Parathyroid adenoma (tissue), 2 donors: ENCODE data around the gene BBS9.

Experiments
- H2AFZ ChIP-seq: fragments of 300-600 bp; sonication (generic); one replicate; pipeline ENCODE4 v1.7.0; 2017; ENCODE audit warnings: antibody characterized with exemption, mild to moderate bottlenecking
- H3K27ac ChIP-seq: fragments of 300-600 bp; sonication (generic); one replicate; pipeline ENCODE4 v1.7.0; 2017
- H3K27me3 ChIP-seq: fragments of 300-600 bp; sonication (generic); one replicate; pipeline ENCODE4 v1.7.0; 2017; ENCODE audit warnings: low read length; ENCODE audit not compliant: control insufficient read depth, insufficient read depth
- H3K36me3 ChIP-seq: fragments of 300-600 bp; sonication (generic); one replicate; pipeline ENCODE4 v1.7.0; 2017; ENCODE audit warnings: low read length; ENCODE audit not compliant: control insufficient read depth, insufficient read depth
- H3K4me1 ChIP-seq: fragments of 300-600 bp; sonication (generic); one replicate; pipeline ENCODE4 v1.7.0; 2017; ENCODE audit warnings: control low read depth
- H3K4me2 ChIP-seq: fragments of 300-600 bp; sonication (generic); one replicate; pipeline ENCODE4 v1.7.0; 2017; ENCODE audit warnings: low read length
- H3K4me3 ChIP-seq: fragments of 300-600 bp; sonication (generic); one replicate; pipeline ENCODE4 v1.7.0; 2017; ENCODE audit warnings: low read depth, low read length
- H3K79me2 ChIP-seq: fragments of 300-600 bp; sonication (generic); one replicate; pipeline ENCODE4 v1.7.0; 2017; ENCODE audit warnings: control low read depth
- H3K9ac ChIP-seq: fragments of 300-600 bp; sonication (generic); one replicate; pipeline ENCODE4 v1.7.0; 2017; ENCODE audit warnings: mild to moderate bottlenecking
- H3K9me3 ChIP-seq: fragments of 300-600 bp; sonication (generic); one replicate; pipeline ENCODE4 v1.7.0; 2017; ENCODE audit warnings: low read length; ENCODE audit not compliant: control insufficient read depth
- TF ChIP-seq, protein P1 (sequence below): fragments of 300-600 bp; sonication (generic); IDR thresholded peaks from one replicate; pipeline ENCODE4 v1.7.0; 2017; ENCODE audit warnings: antibody characterized with exemption, mild to moderate bottlenecking
- donor health status: primary hyperparathyroidism.

The BBS9 gene

GRCh38 chr7:33529070-33529469 lies 399.7 kb downstream of the BBS9 start:
- Histone ChIP-seq H3K36me3 (no peaks in the 10 kb centered on the region), H3K4me2 (no peak overlapping the region), H3K9ac (no peak overlapping the region), H3K79me2 (no peaks in the 10 kb centered on the region), H3K9me3 (no peaks in the 10 kb centered on the region), H3K4me1 (no peaks in the 10 kb centered on the region), H2AFZ (no peak overlapping the region), H3K27me3 (no peaks in the 10 kb centered on the region), H3K4me3 (no peak overlapping the region), H3K27ac (no peak overlapping the region)
- TF ChIP-seq, protein P1, sequence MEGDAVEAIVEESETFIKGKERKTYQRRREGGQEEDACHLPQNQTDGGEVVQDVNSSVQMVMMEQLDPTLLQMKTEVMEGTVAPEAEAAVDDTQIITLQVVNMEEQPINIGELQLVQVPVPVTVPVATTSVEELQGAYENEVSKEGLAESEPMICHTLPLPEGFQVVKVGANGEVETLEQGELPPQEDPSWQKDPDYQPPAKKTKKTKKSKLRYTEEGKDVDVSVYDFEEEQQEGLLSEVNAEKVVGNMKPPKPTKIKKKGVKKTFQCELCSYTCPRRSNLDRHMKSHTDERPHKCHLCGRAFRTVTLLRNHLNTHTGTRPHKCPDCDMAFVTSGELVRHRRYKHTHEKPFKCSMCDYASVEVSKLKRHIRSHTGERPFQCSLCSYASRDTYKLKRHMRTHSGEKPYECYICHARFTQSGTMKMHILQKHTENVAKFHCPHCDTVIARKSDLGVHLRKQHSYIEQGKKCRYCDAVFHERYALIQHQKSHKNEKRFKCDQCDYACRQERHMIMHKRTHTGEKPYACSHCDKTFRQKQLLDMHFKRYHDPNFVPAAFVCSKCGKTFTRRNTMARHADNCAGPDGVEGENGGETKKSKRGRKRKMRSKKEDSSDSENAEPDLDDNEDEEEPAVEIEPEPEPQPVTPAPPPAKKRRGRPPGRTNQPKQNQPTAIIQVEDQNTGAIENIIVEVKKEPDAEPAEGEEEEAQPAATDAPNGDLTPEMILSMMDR = no peak

DNA sequence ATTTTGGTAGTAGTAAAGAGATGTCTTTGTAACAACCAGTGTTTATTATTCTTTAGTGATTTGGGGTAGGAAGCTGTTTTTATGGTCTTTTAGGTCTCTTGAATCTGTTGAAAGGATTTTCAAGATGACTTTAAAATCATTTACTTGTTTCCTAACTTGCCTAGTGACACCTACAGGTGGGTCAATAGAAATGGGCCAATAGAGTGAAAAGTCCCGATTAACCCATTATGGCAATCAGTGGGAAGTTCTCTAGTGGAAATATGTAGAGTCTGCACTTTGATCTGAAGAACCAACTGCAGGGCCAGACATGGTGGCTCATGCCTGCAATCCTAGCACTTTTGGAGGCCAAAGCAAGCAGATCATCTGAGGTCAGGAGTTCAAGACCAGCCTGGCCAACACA lies 401.3 kb downstream of the BBS9 start:
- Histone ChIP-seq H2AFZ (no peak overlapping the region), H3K79me2 (no peaks in the 10 kb centered on the region), H3K4me3 (no peak overlapping the region), H3K4me1 (no peaks in the 10 kb centered on the region), H3K36me3 (no peaks in the 10 kb centered on the region), H3K9me3 (no peaks in the 10 kb centered on the region), H3K27ac (no peak overlapping the region), H3K4me2 (no peak overlapping the region), H3K27me3 (no peaks in the 10 kb centered on the region), H3K9ac (no peak overlapping the region)
- TF ChIP-seq, protein P1 = no peak

- Histone ChIP-seq H3K9ac (no peak overlapping the region), H3K4me3 (no peak overlapping the region), H2AFZ (no peak overlapping the region), H3K4me1 (no peaks in the 10 kb centered on the region), H3K4me2 (no peak overlapping the region), H3K27me3 (no peaks in the 10 kb centered on the region), H3K9me3 (no peaks in the 10 kb centered on the region), H3K79me2 (no peaks in the 10 kb centered on the region), H3K36me3 (no peaks in the 10 kb centered on the region), H3K27ac (no peak overlapping the region)
- TF ChIP-seq, protein P1 = no peak
Observed at GRCh38 chr7:33531888-33532287, 402.5 kb downstream of the BBS9 start.

- Histone ChIP-seq H3K9me3 (no peaks in the 10 kb centered on the region), H3K79me2 (no peaks in the 10 kb centered on the region), H3K4me1 (no peaks in the 10 kb centered on the region), H3K9ac (no peak overlapping the region), H3K27ac (no peak overlapping the region), H2AFZ (no peak overlapping the region), H3K27me3 (no peaks in the 10 kb centered on the region), H3K4me2 (no peak overlapping the region), H3K36me3 (no peaks in the 10 kb centered on the region), H3K4me3 (no peak overlapping the region)
- TF ChIP-seq, protein P1 = no peak
Observed at GRCh38 chr7:33534833-33535232, 405.5 kb downstream of the BBS9 start.

GRCh38 chr7:33535989-33536388 lies 406.6 kb downstream of the BBS9 start:
- Histone ChIP-seq H3K36me3 (no peaks in the 10 kb centered on the region), H3K9me3 (no peaks in the 10 kb centered on the region), H3K4me3 (no peak overlapping the region), H3K4me2 (no peak overlapping the region), H3K27me3 (no peaks in the 10 kb centered on the region), H3K9ac (no peak overlapping the region), H3K79me2 (no peaks in the 10 kb centered on the region), H3K4me1 (no peaks in the 10 kb centered on the region), H2AFZ (no peak overlapping the region), H3K27ac (no peak overlapping the region)
- TF ChIP-seq, protein P1 = no peak
